NCI-H187 treated with DMSO at 0.1 percent for 48 hours (cell line): ENCODE measurements around the gene UBE2O.

Experiments used
- DNase-seq: peaks from one replicate; lab custom pipeline; 2025; lab: John Stamatoyannopoulos, UW

The UBE2O gene

GRCh38 chr17:76345377-76345974 is 107.5 kb downstream of the UBE2O start:
- no peak for DNase-seq

- no peak for DNase-seq
Measured at GRCh38 chr17:76343106-76343505, 109.8 kb downstream of the UBE2O start.

DNA sequence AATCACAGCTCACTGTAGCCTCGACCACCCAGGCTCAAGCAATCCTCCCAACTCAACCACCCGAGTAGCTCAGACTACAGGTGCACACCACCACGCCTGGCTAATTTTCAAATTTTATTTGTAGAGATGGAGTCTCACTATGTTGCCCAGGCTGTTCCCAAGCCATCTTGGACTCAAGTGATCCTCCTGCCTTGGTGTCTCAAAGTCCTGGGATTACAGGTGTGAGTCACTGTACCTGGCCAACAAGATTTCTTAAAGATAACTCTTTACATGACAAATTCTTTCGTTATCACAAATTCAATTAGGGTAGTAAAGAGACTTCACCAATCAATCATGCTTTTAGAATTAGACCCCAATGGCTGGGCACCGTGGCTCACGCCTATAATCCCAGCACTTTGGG is 111.7 kb downstream of the UBE2O start:
- DNase-seq = no peak
